ENCODE data around the gene SYNGR1.

Gene SYNGR1

DNA sequence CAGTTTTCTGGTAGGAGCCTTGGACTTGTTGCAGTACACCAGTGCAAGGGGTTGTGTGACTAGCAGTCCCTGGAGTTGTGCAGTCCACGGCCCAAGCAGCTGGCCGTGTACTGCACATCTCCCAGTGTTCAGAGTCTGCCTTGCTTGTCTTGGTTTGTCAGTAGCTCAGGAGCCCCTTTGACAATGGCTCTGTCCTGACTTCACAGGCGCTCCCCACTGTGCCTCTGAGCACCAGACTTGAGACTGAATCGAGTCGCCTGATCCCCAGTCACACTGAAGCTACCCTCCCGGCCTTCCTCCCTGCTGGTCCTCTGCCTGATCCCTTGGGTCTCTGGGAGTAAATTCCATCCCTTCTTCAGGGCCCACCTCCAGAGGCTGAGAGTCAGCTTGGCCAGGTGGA, 19.4 kb downstream of the SYNGR1 start:
- peaks cover 16% of the 10 kb centered on the region for H3K4me1 Mint-ChIP-seq
- H3K27ac Mint-ChIP-seq = no peak overlapping the region
- H3K36me3 Mint-ChIP-seq (ENCODE audit: low read depth) = no peaks in the 10 kb centered on the region
- no peaks in the 10 kb centered on the region for H3K9me3 Mint-ChIP-seq
- no peak overlapping the region for H3K4me3 Mint-ChIP-seq
- TF ChIP-seq, protein P1, sequence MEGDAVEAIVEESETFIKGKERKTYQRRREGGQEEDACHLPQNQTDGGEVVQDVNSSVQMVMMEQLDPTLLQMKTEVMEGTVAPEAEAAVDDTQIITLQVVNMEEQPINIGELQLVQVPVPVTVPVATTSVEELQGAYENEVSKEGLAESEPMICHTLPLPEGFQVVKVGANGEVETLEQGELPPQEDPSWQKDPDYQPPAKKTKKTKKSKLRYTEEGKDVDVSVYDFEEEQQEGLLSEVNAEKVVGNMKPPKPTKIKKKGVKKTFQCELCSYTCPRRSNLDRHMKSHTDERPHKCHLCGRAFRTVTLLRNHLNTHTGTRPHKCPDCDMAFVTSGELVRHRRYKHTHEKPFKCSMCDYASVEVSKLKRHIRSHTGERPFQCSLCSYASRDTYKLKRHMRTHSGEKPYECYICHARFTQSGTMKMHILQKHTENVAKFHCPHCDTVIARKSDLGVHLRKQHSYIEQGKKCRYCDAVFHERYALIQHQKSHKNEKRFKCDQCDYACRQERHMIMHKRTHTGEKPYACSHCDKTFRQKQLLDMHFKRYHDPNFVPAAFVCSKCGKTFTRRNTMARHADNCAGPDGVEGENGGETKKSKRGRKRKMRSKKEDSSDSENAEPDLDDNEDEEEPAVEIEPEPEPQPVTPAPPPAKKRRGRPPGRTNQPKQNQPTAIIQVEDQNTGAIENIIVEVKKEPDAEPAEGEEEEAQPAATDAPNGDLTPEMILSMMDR (IDR thresholded peaks at IDR 0.05; ENCODE audit: unreplicated experiment in 3 of 3) = no peak
- H3K27me3 Mint-ChIP-seq (ENCODE audit: low read depth) = no peaks in the 10 kb centered on the region

DNA sequence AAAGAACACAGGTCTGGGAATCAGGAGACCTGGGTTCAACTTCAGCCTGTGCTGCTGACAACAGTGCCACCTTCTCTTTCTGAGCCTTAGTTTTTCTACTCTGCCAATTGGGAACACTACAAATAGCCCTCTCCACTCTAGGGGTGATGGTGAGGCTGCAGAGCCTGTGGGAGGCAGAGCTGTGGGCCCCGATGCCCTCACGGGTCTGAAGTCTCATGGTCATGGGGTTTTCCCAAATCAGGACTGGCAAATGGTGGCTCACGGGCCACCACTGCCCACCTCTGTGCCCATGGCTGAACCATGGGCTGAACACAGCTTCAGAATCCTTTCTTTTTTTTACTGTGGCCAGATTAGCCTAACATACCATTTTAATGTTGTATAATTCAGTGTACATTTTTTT, 19.8 kb downstream of the SYNGR1 start:
- Mint-ChIP-seq H3K4me3 (no peak overlapping the region), H3K4me1 (peaks cover 12% of the 10 kb centered on the region), H3K27me3 (ENCODE audit: low read depth) (no peaks in the 10 kb centered on the region), H3K27ac (no peak overlapping the region), H3K36me3 (ENCODE audit: low read depth) (no peaks in the 10 kb centered on the region), H3K9me3 (no peaks in the 10 kb centered on the region)
- TF ChIP-seq, protein P1 (IDR thresholded peaks at IDR 0.05; ENCODE audit: unreplicated experiment in 3 of 3) = no peak

DNA sequence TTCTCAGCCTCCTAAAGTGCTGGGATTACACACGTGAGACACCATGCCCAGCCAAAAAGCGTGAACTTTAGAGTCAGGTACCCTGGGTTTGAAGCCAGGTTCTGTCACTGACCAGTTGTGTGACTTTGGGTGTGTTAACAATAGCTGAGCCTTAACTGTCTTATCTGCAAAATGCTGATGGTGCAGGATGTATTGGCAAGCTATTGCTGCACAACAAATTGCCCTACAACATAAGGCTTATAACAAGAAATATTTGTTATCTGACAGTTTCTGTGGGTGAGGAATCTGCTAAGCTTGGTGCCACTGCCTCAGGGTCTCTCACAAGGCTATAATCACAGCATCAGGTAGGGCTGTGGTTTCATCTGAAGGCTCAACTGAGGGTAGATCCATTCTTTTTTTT, 21.9 kb downstream of the SYNGR1 start:
- peaks cover 3% of the 10 kb centered on the region for H3K4me1 Mint-ChIP-seq
- no peak overlapping the region for H3K4me3 Mint-ChIP-seq
- H3K27me3 Mint-ChIP-seq (ENCODE audit: low read depth) = no peaks in the 10 kb centered on the region
- no peaks in the 10 kb centered on the region for H3K9me3 Mint-ChIP-seq
- H3K27ac Mint-ChIP-seq = no peak overlapping the region
- no peaks in the 10 kb centered on the region for H3K36me3 Mint-ChIP-seq (ENCODE audit: low read depth)
- TF ChIP-seq, protein P1 (IDR thresholded peaks at IDR 0.05; ENCODE audit: unreplicated experiment in 3 of 3) = no peak

DNA sequence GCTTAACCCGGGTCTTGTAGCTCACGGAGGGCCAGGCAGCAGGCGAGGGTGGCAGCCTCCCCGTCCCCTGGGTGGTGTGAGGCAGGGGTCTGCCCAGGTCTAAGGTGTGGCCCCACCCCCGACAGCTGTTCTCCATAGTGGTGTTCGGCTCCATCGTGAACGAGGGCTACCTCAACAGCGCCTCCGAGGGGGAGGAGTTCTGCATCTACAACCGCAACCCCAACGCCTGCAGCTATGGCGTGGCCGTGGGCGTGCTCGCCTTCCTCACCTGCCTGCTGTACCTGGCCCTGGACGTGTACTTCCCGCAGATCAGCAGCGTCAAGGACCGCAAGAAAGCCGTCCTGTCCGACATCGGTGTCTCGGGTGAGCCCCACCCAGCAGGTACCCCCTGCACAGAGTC, 24.4 kb downstream of the SYNGR1 start:
- Mint-ChIP-seq H3K9me3 (no peaks in the 10 kb centered on the region), H3K4me1 (no peaks in the 10 kb centered on the region), H3K36me3 (ENCODE audit: low read depth) (peaks cover 3% of the 10 kb centered on the region), H3K27me3 (ENCODE audit: low read depth) (no peaks in the 10 kb centered on the region), H3K4me3 (no peak overlapping the region), H3K27ac (no peak overlapping the region)
- TF ChIP-seq, protein P1 (IDR thresholded peaks at IDR 0.05; ENCODE audit: unreplicated experiment in 3 of 3) = no peak

DNA sequence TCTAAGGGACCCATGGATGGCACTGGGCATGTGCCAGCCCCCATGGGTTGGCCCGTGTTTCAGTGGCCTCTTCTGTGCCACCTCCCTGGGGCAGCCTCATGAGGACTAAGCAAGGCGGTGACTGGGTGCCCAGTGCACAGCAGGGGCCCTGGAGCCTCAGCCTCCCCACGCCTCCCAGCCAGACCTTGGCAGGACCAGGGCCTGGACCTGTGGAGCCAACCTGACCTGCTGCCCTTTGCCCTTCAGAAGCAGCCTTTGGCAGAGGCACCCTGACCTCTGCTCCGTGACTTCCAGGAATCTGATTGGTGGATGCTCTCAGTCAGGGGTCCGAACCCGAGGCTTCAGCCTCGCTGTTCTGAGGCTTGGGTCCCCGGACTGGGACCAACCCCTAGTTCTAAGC, 25.0 kb downstream of the SYNGR1 start:
- H3K27me3 Mint-ChIP-seq (ENCODE audit: low read depth) = no peaks in the 10 kb centered on the region
- no peaks in the 10 kb centered on the region for H3K4me1 Mint-ChIP-seq
- no peaks in the 10 kb centered on the region for H3K9me3 Mint-ChIP-seq
- peaks cover 3% of the 10 kb centered on the region for H3K36me3 Mint-ChIP-seq (ENCODE audit: low read depth)
- TF ChIP-seq, protein P1 (IDR thresholded peaks at IDR 0.05; ENCODE audit: unreplicated experiment in 3 of 3) = no peak
- H3K4me3 Mint-ChIP-seq = no peak overlapping the region
- no peak overlapping the region for H3K27ac Mint-ChIP-seq

DNA sequence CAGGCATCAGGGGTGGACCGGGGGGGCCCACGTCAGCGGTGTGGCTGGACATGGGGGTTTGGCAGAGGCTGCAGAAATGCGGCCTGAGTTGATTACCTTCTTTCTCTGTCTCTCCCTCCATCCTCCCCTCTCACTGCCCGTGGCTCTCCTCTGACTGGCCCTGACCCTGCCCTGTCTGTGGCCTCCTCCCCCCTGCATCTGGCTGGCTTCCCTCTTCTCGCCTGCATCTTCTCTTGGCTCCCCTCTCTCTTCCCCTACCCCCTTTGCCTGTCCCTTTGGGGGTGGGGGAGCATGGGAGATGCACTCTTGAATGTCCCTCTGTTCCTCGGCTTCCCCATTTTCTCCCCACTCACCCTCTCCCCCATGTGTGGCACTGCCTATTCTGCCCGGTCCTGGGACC, 25.9 kb downstream of the SYNGR1 start:
- H3K27me3 Mint-ChIP-seq (ENCODE audit: low read depth) = no peaks in the 10 kb centered on the region
- H3K4me3 Mint-ChIP-seq = no peak overlapping the region
- no peak overlapping the region for H3K27ac Mint-ChIP-seq
- TF ChIP-seq, protein P1 (IDR thresholded peaks at IDR 0.05; ENCODE audit: unreplicated experiment in 3 of 3) = no peak
- H3K4me1 Mint-ChIP-seq = no peaks in the 10 kb centered on the region
- peaks cover 3% of the 10 kb centered on the region for H3K36me3 Mint-ChIP-seq (ENCODE audit: low read depth)
- no peaks in the 10 kb centered on the region for H3K9me3 Mint-ChIP-seq

Data from nephron (organoid).